MCF 10A (cell line): Measurements from ENCODE around the gene ERCC6L2. TPM values are rescaled to one million over a fixed set of nuclear protein-coding genes. Genes with fewer than 3 reads are reported as not detected.

Source experiments
- BruUV-seq: library from RNA; stranded (reverse); fragments of 400-500 nt; replicated peaks from 2 replicates; lab custom pipeline; 2021; lab: Mats Ljungman, UMichigan
- CTCF ChIA-PET: fragments of 300-600 bp; sonication (Branson Sonifier 250); formaldehyde crosslinking; extraction: SDS; loops from one replicate; lab custom pipeline; 2021; ENCODE audit warnings: antibody characterized with exemption, inconsistent platforms; lab: Yijun Ruan, JAX
- POLR2A ChIA-PET: fragments of 300-600, 350-650 bp; sonication (Branson Sonifier 250); formaldehyde crosslinking; extraction: SDS; loops from one replicate; lab custom pipeline; 2020; ENCODE audit warnings: antibody characterized with exemption, inconsistent platforms; lab: Yijun Ruan, JAX
- DNase-seq: peaks from one replicate; pipeline ENCODE4 v3.0.0-alpha.2; 2018; ENCODE audit not compliant: unreplicated experiment
- H3K27ac Mint-ChIP-seq: one replicate; pipeline ENCODE4 v1.8.0; 2022; ENCODE audit warnings: mild to moderate bottlenecking, low read depth, mixed read lengths; ENCODE audit not compliant: unreplicated experiment
- H3K27me3 Mint-ChIP-seq: one replicate; pipeline ENCODE4 v1.8.0; 2022; ENCODE audit warnings: mixed read lengths; ENCODE audit not compliant: insufficient read depth, unreplicated experiment
- H3K36me3 Mint-ChIP-seq: one replicate; pipeline ENCODE4 v1.8.0; 2022; ENCODE audit warnings: mild to moderate bottlenecking, moderate library complexity, mixed read lengths; ENCODE audit not compliant: insufficient read depth, unreplicated experiment
- H3K4me1 Mint-ChIP-seq: one replicate; pipeline ENCODE4 v1.8.0; 2022; ENCODE audit warnings: mixed read lengths; ENCODE audit not compliant: insufficient read depth, unreplicated experiment
- H3K4me3 Mint-ChIP-seq: one replicate; pipeline ENCODE4 v1.8.0; 2022; ENCODE audit warnings: mild to moderate bottlenecking, moderate library complexity, mixed read lengths; ENCODE audit not compliant: unreplicated experiment
- H3K9me3 Mint-ChIP-seq: one replicate; pipeline ENCODE4 v1.8.0; 2022; ENCODE audit warnings: mixed read lengths; ENCODE audit not compliant: unreplicated experiment
- CTCF ChIP-seq: fragments of 200-600 bp; IDR thresholded peaks from one replicate; pipeline ENCODE4 v1.8.0; 2022; ENCODE audit warnings: antibody characterized with exemption, mild to moderate bottlenecking; ENCODE audit not compliant: unreplicated experiment
- intact Hi-C: fragments of 100-400 bp; cut with micrococcal nuclease; formaldehyde crosslinking; loops from 2 replicates; pipeline ENCODE4 v1.14.1; 2022
- total RNA-seq: library from RNA; stranded (reverse); gene quantifications from 2 replicates; pipeline ENCODE4 v1.2.3, GENCODE V29; 2022

ERCC6L2 gene
- total RNA-seq, 1 experiment from 2014 or later: 26.9 TPM

GRCh38 chr9:95970317-95970716, 94.8 kb downstream of the ERCC6L2 start:
- no peak for DNase-seq
- Mint-ChIP-seq H3K36me3 (peaks cover 29% of the 10 kb centered on the region), H3K4me3 (no peak overlapping the region), H3K4me1 (no peaks in the 10 kb centered on the region), H3K27me3 (no peaks in the 10 kb centered on the region), H3K27ac (no peak overlapping the region), H3K9me3 (no peaks in the 10 kb centered on the region)
- BruUV-seq: no TSS peak
- ChIA-PET CTCF (interaction anchor here (0.6 to 0.7 kb wide), 2 partner anchors 36 to 82 kb away, joined by 3 to 4 read pairs; no protein-coding TSS in a partner anchor), POLR2A (interaction anchor here (0.8 kb wide), 1 partner anchor 96 kb away, joined by 4 read pairs; no protein-coding TSS in a partner anchor)
- no peak for TF ChIP-seq CTCF
- intact Hi-C loops: no loop called here

GRCh38 chr9:95971815-95972214, 96.3 kb downstream of the ERCC6L2 start:
- POLR2A ChIA-PET: no interaction called here
- intact Hi-C loops: no loop called here
- CTCF ChIA-PET: no interaction called here
- no peak for TF ChIP-seq CTCF
- Mint-ChIP-seq H3K36me3 (peaks cover 35% of the 10 kb centered on the region), H3K4me1 (no peaks in the 10 kb centered on the region), H3K27ac (no peak overlapping the region), H3K9me3 (no peaks in the 10 kb centered on the region), H3K4me3 (no peak overlapping the region), H3K27me3 (no peaks in the 10 kb centered on the region)
- DNase-seq: no peak
- no TSS peak for BruUV-seq

- POLR2A ChIA-PET: interaction anchor here (0.6 kb wide), 1 partner anchor 34 kb away, joined by 4 read pairs; no protein-coding TSS in a partner anchor
- no peak for TF ChIP-seq CTCF
- CTCF ChIA-PET: interaction anchor here (0.6 kb wide), 1 partner anchor 258 kb away, joined by 3 read pairs; no protein-coding TSS in a partner anchor
- no TSS peak for BruUV-seq
- no peak overlapping the region for H3K27ac Mint-ChIP-seq
- H3K36me3 Mint-ChIP-seq: peaks cover 40% of the 10 kb centered on the region
- no peaks in the 10 kb centered on the region for H3K4me1 Mint-ChIP-seq
- H3K4me3 Mint-ChIP-seq: no peak overlapping the region
- H3K27me3 Mint-ChIP-seq: no peaks in the 10 kb centered on the region
- no peak for DNase-seq
- intact Hi-C loops: no loop called here
- no peaks in the 10 kb centered on the region for H3K9me3 Mint-ChIP-seq
Measured at GRCh38 chr9:95974389-95974788, 98.9 kb downstream of the ERCC6L2 start.

- POLR2A ChIA-PET: interaction anchor here (1.1 kb wide), 1 partner anchor 132 kb away, joined by 3 read pairs; no protein-coding TSS in a partner anchor
- H3K4me1 Mint-ChIP-seq: peaks cover 6% of the 10 kb centered on the region
- H3K27ac Mint-ChIP-seq: no peak overlapping the region
- no peak for DNase-seq
- intact Hi-C loops: no loop called here
- CTCF ChIA-PET: interaction anchor here (0.8 kb wide), 1 partner anchor 10 kb away, joined by 3 read pairs; no protein-coding TSS in a partner anchor
- no peak for TF ChIP-seq CTCF
- no TSS peak for BruUV-seq
- H3K4me3 Mint-ChIP-seq: no peak overlapping the region
- no peaks in the 10 kb centered on the region for H3K27me3 Mint-ChIP-seq
- no peaks in the 10 kb centered on the region for H3K9me3 Mint-ChIP-seq
- H3K36me3 Mint-ChIP-seq: peaks cover 20% of the 10 kb centered on the region
Measured at GRCh38 chr9:95977371-95977770, 101.9 kb downstream of the ERCC6L2 start.
